Esophagus squamous epithelium (tissue), 4 donors: ENCODE results near the gene CCDC13.

Experiments
- POLR2A ChIP-seq, 4 donors: fragments of 450-650 bp; IDR thresholded peaks; one replicate each; pipeline ENCODE4 v1.6.1; 2017; ENCODE audit warnings: antibody characterized with exemption in 4 of 4, mild to moderate bottlenecking in 4 of 4, moderate library complexity in 3 of 4
- TF ChIP-seq, protein P1 (sequence below), 6 experiments: fragments of 450-650 bp in 4 of 6; fragments of 200-600 bp in 2 of 6; sonication (generic) in 2 of 6; IDR thresholded peaks; one replicate each; pipeline ENCODE4 v1.5.1; 2016 to 2019; ENCODE audit warnings: antibody characterized with exemption in 6 of 6, mild to moderate bottlenecking in 4 of 6, moderate library complexity in 4 of 6

DNA sequence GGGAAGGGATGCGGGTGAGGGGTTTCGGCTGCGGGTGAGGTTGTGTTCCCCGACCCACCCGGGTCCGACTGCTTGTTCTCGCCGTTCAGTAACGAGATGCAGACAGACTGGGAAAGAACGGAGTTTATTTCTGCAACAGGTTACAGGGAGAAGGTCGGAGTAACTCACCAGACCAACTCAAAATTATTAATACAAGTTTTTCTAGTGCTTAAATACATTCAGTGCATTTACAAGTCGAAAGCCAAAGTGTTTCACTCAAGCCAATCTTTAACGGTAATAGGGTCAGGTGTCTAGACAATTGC, 31.7 kb upstream of the CCDC13 start:
- TF ChIP-seq, protein P1, sequence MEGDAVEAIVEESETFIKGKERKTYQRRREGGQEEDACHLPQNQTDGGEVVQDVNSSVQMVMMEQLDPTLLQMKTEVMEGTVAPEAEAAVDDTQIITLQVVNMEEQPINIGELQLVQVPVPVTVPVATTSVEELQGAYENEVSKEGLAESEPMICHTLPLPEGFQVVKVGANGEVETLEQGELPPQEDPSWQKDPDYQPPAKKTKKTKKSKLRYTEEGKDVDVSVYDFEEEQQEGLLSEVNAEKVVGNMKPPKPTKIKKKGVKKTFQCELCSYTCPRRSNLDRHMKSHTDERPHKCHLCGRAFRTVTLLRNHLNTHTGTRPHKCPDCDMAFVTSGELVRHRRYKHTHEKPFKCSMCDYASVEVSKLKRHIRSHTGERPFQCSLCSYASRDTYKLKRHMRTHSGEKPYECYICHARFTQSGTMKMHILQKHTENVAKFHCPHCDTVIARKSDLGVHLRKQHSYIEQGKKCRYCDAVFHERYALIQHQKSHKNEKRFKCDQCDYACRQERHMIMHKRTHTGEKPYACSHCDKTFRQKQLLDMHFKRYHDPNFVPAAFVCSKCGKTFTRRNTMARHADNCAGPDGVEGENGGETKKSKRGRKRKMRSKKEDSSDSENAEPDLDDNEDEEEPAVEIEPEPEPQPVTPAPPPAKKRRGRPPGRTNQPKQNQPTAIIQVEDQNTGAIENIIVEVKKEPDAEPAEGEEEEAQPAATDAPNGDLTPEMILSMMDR (IDR thresholded peaks at IDR 0.05), result no peak
- TF ChIP-seq POLR2A (IDR thresholded peaks at IDR 0.05), result no peak
